Caco-2 (cell line): ENCODE data around the gene ST8SIA6. TPM values are rescaled to one million over a fixed set of nuclear protein-coding genes. Genes with fewer than 3 reads are reported as not detected.

Experiments
- BruUV-seq: library from RNA; stranded (reverse); fragments of 400-500 nt; replicated peaks from 2 replicates; lab custom pipeline; 2021; lab: Mats Ljungman, UMichigan
- CTCF ChIA-PET: fragments of 300-600 bp; sonication (Branson Sonifier 250); formaldehyde crosslinking; loops from one replicate; lab custom pipeline; 2022; ENCODE audit warnings: antibody characterized with exemption; lab: Charles Lee
- POLR2A ChIA-PET: fragments of 300-600 bp; sonication (Branson Sonifier 250); formaldehyde crosslinking; loops from one replicate; lab custom pipeline; 2022; ENCODE audit warnings: antibody characterized with exemption; lab: Charles Lee
- DNase-seq, 2 experiments: peaks; one replicate each; pipeline versions ENCODE4 v3.0.0 to v3.0.0-alpha.2; 2020 to 2022
- H3K27me3 ChIP-seq: replicated peaks from 2 replicates; pipeline ENCODE4 v1.6.0; 2011; ENCODE audit warnings: low read length; ENCODE audit not compliant: control insufficient read depth, insufficient read depth
- H3K36me3 ChIP-seq: 2 replicates; pipeline ENCODE4 v1.5.1; 2011; ENCODE audit warnings: low read length; ENCODE audit not compliant: control insufficient read depth, insufficient read depth
- H3K4me1 ChIP-seq: fragments of 250-450 bp; sonication (Bioruptor Pico); 2 replicates; pipeline ENCODE4 v1.5.1; 2020; ENCODE audit warnings: mild to moderate bottlenecking
- H3K4me3 ChIP-seq: 2 replicates; pipeline ENCODE4 v1.5.1; 2011; ENCODE audit warnings: low read depth, mild to moderate bottlenecking, control low read depth, low read length
- H3K9me3 ChIP-seq: fragments of 250-450 bp; sonication (Bioruptor Pico); 2 replicates; pipeline ENCODE4 v1.5.1; 2020; ENCODE audit warnings: mild to moderate bottlenecking, moderate library complexity
- H3K27ac Mint-ChIP-seq: one replicate; pipeline ENCODE4 v1.8.0; 2022; ENCODE audit warnings: mixed read lengths; ENCODE audit not compliant: unreplicated experiment
- H3K27me3 Mint-ChIP-seq: one replicate; pipeline ENCODE4 v1.8.0; 2022; ENCODE audit warnings: mixed read lengths; ENCODE audit not compliant: insufficient read depth, unreplicated experiment
- H3K36me3 Mint-ChIP-seq: one replicate; pipeline ENCODE4 v1.8.0; 2022; ENCODE audit warnings: mild to moderate bottlenecking, mixed read lengths; ENCODE audit not compliant: insufficient read depth, unreplicated experiment
- H3K4me1 Mint-ChIP-seq: one replicate; pipeline ENCODE4 v1.8.0; 2022; ENCODE audit warnings: low read depth, mixed read lengths; ENCODE audit not compliant: unreplicated experiment
- H3K4me3 Mint-ChIP-seq: one replicate; pipeline ENCODE4 v1.8.0; 2022; ENCODE audit warnings: mild to moderate bottlenecking, moderate library complexity, mixed read lengths; ENCODE audit not compliant: unreplicated experiment
- H3K9me3 Mint-ChIP-seq: one replicate; pipeline ENCODE4 v1.8.0; 2022; ENCODE audit warnings: mixed read lengths; ENCODE audit not compliant: unreplicated experiment
- CTCF ChIP-seq, 2 experiments: fragments of 200-600 bp in 1 of 2; IDR thresholded peaks; 1 replicate in 1 of 2; 2 replicates in 1 of 2; pipeline versions ENCODE4 v1.5.1 to v1.8.0; 2011 to 2022; ENCODE audit warnings: antibody characterized with exemption in 1 of 2, control low read depth in 1 of 2, inconsistent platforms in 1 of 2, low read depth in 1 of 2, low read length in 1 of 2, mild to moderate bottlenecking in 1 of 2, moderate library complexity in 1 of 2; ENCODE audit not compliant: insufficient read depth in 1 of 2, severe bottlenecking in 1 of 2, unreplicated experiment in 1 of 2
- intact Hi-C: fragments of 100-400 bp; cut with micrococcal nuclease; formaldehyde crosslinking; loops from one replicate; pipeline ENCODE4 v1.10.0; 2022; ENCODE audit not compliant: unreplicated experiment
- total RNA-seq: library from RNA; stranded (reverse); gene quantifications from 2 replicates; pipeline ENCODE4 v1.2.3, GENCODE V29; 2022

ST8SIA6 gene
- total RNA-seq, 1 experiment from 2014 or later, result 0.16 TPM

GRCh38 chr10:17348011-17348500 is 106.3 kb downstream of the ST8SIA6 start:
- no TSS peak for BruUV-seq
- H3K27me3 Mint-ChIP-seq, result no peaks in the 10 kb centered on the region
- H3K9me3 Mint-ChIP-seq, result peaks cover 7% of the 10 kb centered on the region
- no peak overlapping the region for H3K4me3 Mint-ChIP-seq
- 0 out of 2 replicates have a peak, but pooled peaks cover 6% of the 10 kb centered on the region for H3K9me3 ChIP-seq
- H3K36me3 Mint-ChIP-seq, result peaks cover 6% of the 10 kb centered on the region
- H3K36me3 ChIP-seq, result no peaks in the 10 kb centered on the region
- peaks cover 8% of the 10 kb centered on the region; the same call in 1 of the 2 replicates for H3K4me1 ChIP-seq
- H3K27me3 ChIP-seq, result no peaks in the 10 kb centered on the region
- ChIA-PET POLR2A (no interaction called here), CTCF (no interaction called here)
- no peak for DNase-seq
- no peaks in the 10 kb centered on the region for H3K4me1 Mint-ChIP-seq
- intact Hi-C loops, result loop anchor here (5.0 kb wide), 1 partner anchor 84 kb away; no protein-coding TSS in a partner anchor
- TF ChIP-seq CTCF (IDR thresholded peaks at IDR 0.05; ENCODE audit: insufficient read depth in 1 of 2, low read depth in 1 of 2, low read length in 1 of 2, severe bottlenecking in 1 of 2, unreplicated experiment in 1 of 2), result no peak
- no peak overlapping the region for H3K27ac Mint-ChIP-seq
- no peak overlapping the region for H3K4me3 ChIP-seq

- BruUV-seq, result no TSS peak
- no peak for DNase-seq
- Histone ChIP-seq H3K27me3 (no peaks in the 10 kb centered on the region), H3K4me3 (no peak overlapping the region), H3K4me1 (peaks cover 1% of the 10 kb centered on the region; the same call in 1 of the 2 replicates), H3K9me3 (peaks cover 21% of the 10 kb centered on the region), H3K36me3 (no peaks in the 10 kb centered on the region)
- Mint-ChIP-seq H3K9me3 (peaks cover 29% of the 10 kb centered on the region), H3K27ac (no peak overlapping the region), H3K27me3 (no peaks in the 10 kb centered on the region), H3K36me3 (no peaks in the 10 kb centered on the region), H3K4me1 (no peaks in the 10 kb centered on the region), H3K4me3 (no peak overlapping the region)
- CTCF ChIA-PET, result no interaction called here
- intact Hi-C loops, result no loop called here
- no peak for TF ChIP-seq CTCF (IDR thresholded peaks at IDR 0.05; ENCODE audit: insufficient read depth in 1 of 2, low read depth in 1 of 2, low read length in 1 of 2, severe bottlenecking in 1 of 2, unreplicated experiment in 1 of 2)
- POLR2A ChIA-PET, result no interaction called here
Measured at GRCh38 chr10:17344206-17344605, 110.2 kb downstream of the ST8SIA6 start.

GRCh38 chr10:17343118-17343517 is 111.3 kb downstream of the ST8SIA6 start:
- H3K4me3 Mint-ChIP-seq, result no peak overlapping the region
- H3K4me1 Mint-ChIP-seq, result no peaks in the 10 kb centered on the region
- ChIA-PET POLR2A (no interaction called here), CTCF (no interaction called here)
- H3K4me1 ChIP-seq, result no peaks in the 10 kb centered on the region
- H3K9me3 Mint-ChIP-seq, result peaks cover 29% of the 10 kb centered on the region
- no peak for TF ChIP-seq CTCF (IDR thresholded peaks at IDR 0.05; ENCODE audit: insufficient read depth in 1 of 2, low read depth in 1 of 2, low read length in 1 of 2, severe bottlenecking in 1 of 2, unreplicated experiment in 1 of 2)
- BruUV-seq, result no TSS peak
- H3K36me3 Mint-ChIP-seq, result no peaks in the 10 kb centered on the region
- intact Hi-C loops, result no loop called here
- no peaks in the 10 kb centered on the region for H3K27me3 Mint-ChIP-seq
- H3K36me3 ChIP-seq, result no peaks in the 10 kb centered on the region
- DNase-seq, result no peak
- H3K27ac Mint-ChIP-seq, result no peak overlapping the region
- H3K9me3 ChIP-seq, result peaks cover 20% of the 10 kb centered on the region
- no peaks in the 10 kb centered on the region for H3K27me3 ChIP-seq
- no peak overlapping the region for H3K4me3 ChIP-seq
